GM12878 (cell line): ENCODE results near the gene METRN. TPM values are rescaled to one million over a fixed set of nuclear protein-coding genes. Genes with fewer than 3 reads are reported as not detected.

Experiments used
- BACH1 ChIP-seq: fragments of 450-650 bp; IDR thresholded peaks from 2 replicates; pipeline ENCODE4 v1.6.1; 2017; ENCODE audit warnings: mild to moderate bottlenecking, borderline replicate concordance
- BRCA1 ChIP-seq: IDR thresholded peaks from 2 replicates; pipeline ENCODE4 v1.6.1; 2011; ENCODE audit warnings: low read depth, low read length, improper control_type of control experiment
- CBX3 ChIP-seq: fragments of 200-600 bp; sonication (generic); IDR thresholded peaks from 2 replicates; pipeline ENCODE4 v1.6.1; 2016; ENCODE audit warnings: low read depth, borderline replicate concordance
- CBX5 ChIP-seq: sonication (generic); IDR thresholded peaks from 2 replicates; pipeline ENCODE4 v1.6.1; 2016; ENCODE audit warnings: low read depth, moderate library complexity, mild to moderate bottlenecking, inconsistent platforms
- CHD4 ChIP-seq: fragments of 200-600 bp; sonication (generic); IDR thresholded peaks from 2 replicates; pipeline ENCODE4 v1.6.1; 2016; ENCODE audit warnings: mild to moderate bottlenecking
- FOXM1 ChIP-seq: IDR thresholded peaks from 2 replicates; pipeline ENCODE4 v1.6.1; 2012; ENCODE audit warnings: low read depth, mild to moderate bottlenecking, inconsistent platforms, low read length, moderate library complexity
- JUND ChIP-seq: IDR thresholded peaks from 2 replicates; pipeline ENCODE4 v1.6.1; 2012; ENCODE audit warnings: low read depth, mild to moderate bottlenecking, low read length, improper control_type of control experiment, moderate library complexity
- MEF2A ChIP-seq: IDR thresholded peaks from 2 replicates; pipeline ENCODE4 v1.6.1; 2011; ENCODE audit warnings: low read depth, mild to moderate bottlenecking, low read length, moderate library complexity; ENCODE audit not compliant: insufficient read depth
- MYC ChIP-seq: IDR thresholded peaks from 2 replicates; pipeline ENCODE4 v1.6.1; 2011; ENCODE audit warnings: mild to moderate bottlenecking, low read length, moderate library complexity, inconsistent platforms; ENCODE audit not compliant: insufficient read depth, insufficient replicate concordance, insufficient read length, severe bottlenecking
- NR2C1 ChIP-seq: fragments of 450-650 bp; IDR thresholded peaks from 2 replicates; pipeline ENCODE4 v1.6.1; 2017; ENCODE audit warnings: antibody characterized with exemption, mild to moderate bottlenecking, moderate library complexity
- NR2C2 ChIP-seq: IDR thresholded peaks from 2 replicates; pipeline ENCODE4 v1.6.1; 2011; ENCODE audit warnings: borderline replicate concordance, low read depth; ENCODE audit not compliant: control insufficient read depth, insufficient read length
- NRF1 ChIP-seq: conservative IDR thresholded peaks from 2 replicates; pipeline ENCODE4 v1.6.1; 2011; ENCODE audit warnings: mild to moderate bottlenecking, low read depth, low read length, improper control_type of control experiment
- POLR2A ChIP-seq: IDR thresholded peaks from 2 replicates; pipeline ENCODE4 v1.6.1; 2011; ENCODE audit warnings: low read depth, mild to moderate bottlenecking, low read length
- RAD21 ChIP-seq: IDR thresholded peaks from 2 replicates; pipeline ENCODE4 v1.6.1; 2011; ENCODE audit warnings: mild to moderate bottlenecking, low read depth, low read length, moderate library complexity; ENCODE audit not compliant: insufficient read depth
- RELA ChIP-seq: fragments of 450-650 bp; IDR thresholded peaks from 2 replicates; pipeline ENCODE4 v1.8.0; 2014; ENCODE audit warnings: borderline replicate concordance; ENCODE audit not compliant: partially characterized antibody
- TCF12 ChIP-seq: IDR thresholded peaks from 2 replicates; pipeline ENCODE4 v1.6.1; 2011; ENCODE audit warnings: low read depth, mild to moderate bottlenecking, low read length
- YY1 ChIP-seq: IDR thresholded peaks from 2 replicates; pipeline ENCODE4 v1.6.1; 2011; ENCODE audit warnings: low read depth, mild to moderate bottlenecking, low read length
- ZNF207 ChIP-seq: fragments of 450-650 bp; IDR thresholded peaks from 2 replicates; pipeline ENCODE4 v1.6.1; 2014; ENCODE audit warnings: antibody characterized with exemption, mild to moderate bottlenecking, borderline replicate concordance
- ZNF274 ChIP-seq: IDR thresholded peaks from one replicate; pipeline ENCODE4 v1.8.0; 2011; ENCODE audit not compliant: insufficient read length, insufficient read depth
- ZNF622 ChIP-seq: fragments of 450-650 bp; IDR thresholded peaks from 2 replicates; pipeline ENCODE4 v1.6.1; 2017; ENCODE audit warnings: mild to moderate bottlenecking, inconsistent platforms
- polyA plus RNA-seq, 11 experiments: library from polyadenylated mRNA; depleted of rRNA in 4 of 11; unstranded in 6 of 11; stranded (reverse) in 5 of 11; fragments of >200 nt; fragmentation: Nextera tagmentation in 4 of 11; fragmentation: Illumina TruSeq in 1 of 11; extraction: Ambion mirVana in 4 of 11; extraction: Trizol in 1 of 11; gene quantifications; 1 replicate in 1 of 11; 2 replicates in 10 of 11; pipeline versions ENCODE4 v1.2.1 to v1.2.3, GENCODE V29; 2011 to 2016; ENCODE audit warnings: inconsistent platforms in 2 of 11, missing spikeins in 2 of 11, low read depth in 1 of 11
- total RNA-seq, 4 experiments: library from RNA; depleted of rRNA in 3 of 4; stranded (reverse); fragments of >200 nt in 3 of 4; fragmentation: Illumina TruSeq in 1 of 4; extraction: Trizol in 1 of 4; gene quantifications; 2 replicates each; pipeline versions ENCODE4 v1.2.1 to v1.2.3, GENCODE V29; 2013 to 2021
- TF ChIP-seq, protein P1 (sequence below): fragments of 450-650 bp; IDR thresholded peaks from 2 replicates; pipeline ENCODE4 v1.6.1; 2018; ENCODE audit warnings: borderline replicate concordance, mild to moderate bottlenecking; ENCODE audit not compliant: partially characterized antibody
- TF ChIP-seq, protein P2 (sequence below): IDR thresholded peaks from 2 replicates; pipeline ENCODE4 v1.6.1; 2012; ENCODE audit warnings: low read depth, low read length, improper control_type of control experiment
- TF ChIP-seq, protein P3 (sequence below), 3 experiments: IDR thresholded peaks in 2 of 3; conservative IDR thresholded peaks in 1 of 3; 2 replicates each; pipeline ENCODE4 v1.5.1; 2011; ENCODE audit warnings: low read depth in 3 of 3, low read length in 3 of 3, mild to moderate bottlenecking in 3 of 3, control low read depth in 2 of 3, moderate library complexity in 2 of 3, inconsistent platforms in 1 of 3, mixed read lengths in 1 of 3; ENCODE audit not compliant: control insufficient read depth in 2 of 3, insufficient read depth in 1 of 3; ENCODE audit errors: extremely low read depth in 1 of 3
- TF ChIP-seq, protein P4 (sequence below): fragments of 450-650 bp; IDR thresholded peaks from 2 replicates; pipeline ENCODE4 v1.6.1; 2016; ENCODE audit warnings: mild to moderate bottlenecking

Gene METRN
- total and polyA plus RNA-seq, 10 of the 15 experiments (the other 5 are each of a cell fraction or from before 2014, with no cell fraction given): 0.11 to 12.8 (median 1.1) TPM; not detected in 1

DNA sequence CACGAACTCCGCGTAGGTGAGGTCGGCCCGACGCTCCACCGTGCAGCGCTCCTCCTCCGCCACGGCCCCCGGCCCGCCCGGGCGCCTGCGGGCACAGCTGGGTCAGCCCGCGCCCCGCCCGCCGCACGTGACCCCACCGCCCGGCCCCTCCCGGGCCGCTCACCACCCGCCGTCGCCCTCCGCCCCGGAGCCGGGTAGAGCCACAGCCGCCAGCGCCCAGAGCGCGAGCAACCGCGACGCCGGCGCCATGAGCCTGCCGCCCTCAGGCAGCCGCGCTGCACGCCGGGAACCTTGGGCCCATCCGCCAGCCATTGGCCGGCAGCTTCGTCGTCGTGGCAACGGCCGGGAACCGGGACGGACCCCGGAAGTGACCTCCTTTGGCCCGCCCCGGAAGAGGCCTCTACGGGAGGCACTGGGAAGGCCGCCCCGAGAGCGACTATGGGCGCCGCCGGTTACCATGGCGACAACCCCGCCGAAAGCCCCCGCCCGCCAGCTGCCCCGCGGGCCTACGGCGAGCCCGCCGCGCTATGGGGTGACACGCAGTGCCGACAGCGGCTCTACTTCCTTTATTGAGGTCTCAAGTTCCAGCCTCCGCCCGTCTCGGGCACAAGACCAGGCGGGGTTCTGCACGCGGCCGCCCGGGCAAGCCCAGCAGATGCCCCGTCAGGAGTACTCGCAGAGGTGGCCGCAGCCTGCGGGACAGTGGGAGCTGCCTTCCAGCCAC is 30.7 kb upstream of the METRN start, which contains the start of gene JMJD8 (continued):
- TF ChIP-seq, protein P1, sequence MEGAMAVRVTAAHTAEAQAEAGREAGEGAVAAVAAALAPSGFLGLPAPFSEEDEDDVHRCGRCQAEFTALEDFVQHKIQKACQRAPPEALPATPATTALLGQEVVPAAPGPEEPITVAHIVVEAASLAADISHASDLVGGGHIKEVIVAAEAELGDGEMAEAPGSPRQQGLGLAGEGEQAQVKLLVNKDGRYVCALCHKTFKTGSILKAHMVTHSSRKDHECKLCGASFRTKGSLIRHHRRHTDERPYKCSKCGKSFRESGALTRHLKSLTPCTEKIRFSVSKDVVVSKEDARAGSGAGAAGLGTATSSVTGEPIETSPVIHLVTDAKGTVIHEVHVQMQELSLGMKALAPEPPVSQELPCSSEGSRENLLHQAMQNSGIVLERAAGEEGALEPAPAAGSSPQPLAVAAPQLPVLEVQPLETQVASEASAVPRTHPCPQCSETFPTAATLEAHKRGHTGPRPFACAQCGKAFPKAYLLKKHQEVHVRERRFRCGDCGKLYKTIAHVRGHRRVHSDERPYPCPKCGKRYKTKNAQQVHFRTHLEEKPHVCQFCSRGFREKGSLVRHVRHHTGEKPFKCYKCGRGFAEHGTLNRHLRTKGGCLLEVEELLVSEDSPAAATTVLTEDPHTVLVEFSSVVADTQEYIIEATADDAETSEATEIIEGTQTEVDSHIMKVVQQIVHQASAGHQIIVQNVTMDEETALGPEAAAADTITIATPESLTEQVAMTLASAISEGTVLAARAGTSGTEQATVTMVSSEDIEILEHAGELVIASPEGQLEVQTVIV: peak; percentile 77
- TF ChIP-seq POLR2A (peak; percentile 92), FOXM1 (no peak), ZNF207 (peak; percentile 76; the same call in 1 of the 2 replicates), NR2C2 (no peak), NR2C1 (peak; percentile 93), MEF2A (0 out of 2 replicates have a peak, but pooled peaks have one; percentile 27), TCF12 (0 out of 2 replicates have a peak, but pooled peaks have one; percentile 32), RAD21 (no peak), YY1 (peak; percentile 96), NRF1 (no peak), BACH1 (no peak; the same call in 1 of the 2 replicates), CHD4 (no peak), BRCA1 (no peak), JUND (no peak), ZNF274 (no peak), ZNF622 (no peak), RELA (peak; percentile 24), CBX3 (no peak), MYC (peak; percentile 57), CBX5 (no peak)
- TF ChIP-seq, protein P2, sequence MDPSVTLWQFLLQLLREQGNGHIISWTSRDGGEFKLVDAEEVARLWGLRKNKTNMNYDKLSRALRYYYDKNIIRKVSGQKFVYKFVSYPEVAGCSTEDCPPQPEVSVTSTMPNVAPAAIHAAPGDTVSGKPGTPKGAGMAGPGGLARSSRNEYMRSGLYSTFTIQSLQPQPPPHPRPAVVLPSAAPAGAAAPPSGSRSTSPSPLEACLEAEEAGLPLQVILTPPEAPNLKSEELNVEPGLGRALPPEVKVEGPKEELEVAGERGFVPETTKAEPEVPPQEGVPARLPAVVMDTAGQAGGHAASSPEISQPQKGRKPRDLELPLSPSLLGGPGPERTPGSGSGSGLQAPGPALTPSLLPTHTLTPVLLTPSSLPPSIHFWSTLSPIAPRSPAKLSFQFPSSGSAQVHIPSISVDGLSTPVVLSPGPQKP: peak; percentile 75; the same call in 1 of the 2 replicates
- TF ChIP-seq, protein P3, sequence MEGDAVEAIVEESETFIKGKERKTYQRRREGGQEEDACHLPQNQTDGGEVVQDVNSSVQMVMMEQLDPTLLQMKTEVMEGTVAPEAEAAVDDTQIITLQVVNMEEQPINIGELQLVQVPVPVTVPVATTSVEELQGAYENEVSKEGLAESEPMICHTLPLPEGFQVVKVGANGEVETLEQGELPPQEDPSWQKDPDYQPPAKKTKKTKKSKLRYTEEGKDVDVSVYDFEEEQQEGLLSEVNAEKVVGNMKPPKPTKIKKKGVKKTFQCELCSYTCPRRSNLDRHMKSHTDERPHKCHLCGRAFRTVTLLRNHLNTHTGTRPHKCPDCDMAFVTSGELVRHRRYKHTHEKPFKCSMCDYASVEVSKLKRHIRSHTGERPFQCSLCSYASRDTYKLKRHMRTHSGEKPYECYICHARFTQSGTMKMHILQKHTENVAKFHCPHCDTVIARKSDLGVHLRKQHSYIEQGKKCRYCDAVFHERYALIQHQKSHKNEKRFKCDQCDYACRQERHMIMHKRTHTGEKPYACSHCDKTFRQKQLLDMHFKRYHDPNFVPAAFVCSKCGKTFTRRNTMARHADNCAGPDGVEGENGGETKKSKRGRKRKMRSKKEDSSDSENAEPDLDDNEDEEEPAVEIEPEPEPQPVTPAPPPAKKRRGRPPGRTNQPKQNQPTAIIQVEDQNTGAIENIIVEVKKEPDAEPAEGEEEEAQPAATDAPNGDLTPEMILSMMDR (IDR thresholded peaks at IDR 0.05 in 2 of 3, conservative IDR thresholded peaks at IDR 0.05 in 1 of 3; ENCODE audit: control insufficient read depth in 2 of 3, extremely low read depth in 1 of 3, insufficient read depth in 1 of 3, low read depth in 3 of 3, low read length in 3 of 3): no peak
- TF ChIP-seq, protein P4, sequence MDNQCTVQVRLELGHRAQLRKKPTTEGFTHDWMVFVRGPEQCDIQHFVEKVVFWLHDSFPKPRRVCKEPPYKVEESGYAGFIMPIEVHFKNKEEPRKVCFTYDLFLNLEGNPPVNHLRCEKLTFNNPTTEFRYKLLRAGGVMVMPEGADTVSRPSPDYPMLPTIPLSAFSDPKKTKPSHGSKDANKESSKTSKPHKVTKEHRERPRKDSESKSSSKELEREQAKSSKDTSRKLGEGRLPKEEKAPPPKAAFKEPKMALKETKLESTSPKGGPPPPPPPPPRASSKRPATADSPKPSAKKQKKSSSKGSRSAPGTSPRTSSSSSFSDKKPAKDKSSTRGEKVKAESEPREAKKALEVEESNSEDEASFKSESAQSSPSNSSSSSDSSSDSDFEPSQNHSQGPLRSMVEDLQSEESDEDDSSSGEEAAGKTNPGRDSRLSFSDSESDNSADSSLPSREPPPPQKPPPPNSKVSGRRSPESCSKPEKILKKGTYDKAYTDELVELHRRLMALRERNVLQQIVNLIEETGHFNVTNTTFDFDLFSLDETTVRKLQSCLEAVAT: no peak
